Endothelial cell of umbilical vein (primary cell): ENCODE results near the gene NANOS2.

Experiments used
- EZH2 ChIP-seq: IDR thresholded peaks from 2 replicates; pipeline ENCODE4 v1.6.1; 2012; ENCODE audit warnings: borderline replicate concordance, low read depth, mild to moderate bottlenecking, moderate library complexity, low read length, inconsistent platforms; ENCODE audit not compliant: severe bottlenecking
- FOS ChIP-seq: IDR thresholded peaks from 2 replicates; pipeline ENCODE4 v1.6.1; 2011; ENCODE audit warnings: mild to moderate bottlenecking, low read length, moderate library complexity, borderline replicate concordance; ENCODE audit not compliant: insufficient read depth
- GATA2 ChIP-seq: IDR thresholded peaks from 2 replicates; pipeline ENCODE4 v1.7.0; 2011; ENCODE audit warnings: low read depth, mild to moderate bottlenecking, moderate library complexity, mixed read lengths, low read length; ENCODE audit not compliant: insufficient read length, insufficient read depth
- JUN ChIP-seq: IDR thresholded peaks from 2 replicates; pipeline ENCODE4 v1.6.1; 2011; ENCODE audit warnings: borderline replicate concordance, low read depth; ENCODE audit not compliant: insufficient read length, insufficient read depth
- MYC ChIP-seq: IDR thresholded peaks from one replicate; pipeline ENCODE4 v1.6.1; 2011; ENCODE audit warnings: mild to moderate bottlenecking, low read depth, low read length
- POLR2A ChIP-seq: IDR thresholded peaks from 2 replicates; pipeline ENCODE4 v1.6.1; 2012; ENCODE audit warnings: low read depth, mild to moderate bottlenecking, control low read depth, low read length
- POLR2AphosphoS5 ChIP-seq: IDR thresholded peaks from 2 replicates; pipeline ENCODE4 v1.6.1; 2012; ENCODE audit warnings: low read depth, mild to moderate bottlenecking, control low read depth, low read length, moderate library complexity; ENCODE audit not compliant: insufficient read depth
- TF ChIP-seq, protein P1 (sequence below): IDR thresholded peaks from 2 replicates; pipeline ENCODE4 v1.6.1; 2011; ENCODE audit not compliant: insufficient read depth, insufficient read length
- TF ChIP-seq, protein P2 (sequence below), 2 donors: IDR thresholded peaks; 1 replicate in 1 of 2; 2 replicates in 1 of 2; pipeline ENCODE4 v1.5.1; 2011; ENCODE audit warnings: low read length in 2 of 2, mild to moderate bottlenecking in 2 of 2, moderate library complexity in 2 of 2, control low read depth in 1 of 2, inconsistent platforms in 1 of 2, low read depth in 1 of 2; ENCODE audit not compliant: insufficient read depth in 1 of 2; ENCODE audit errors: extremely low read depth in 1 of 2

DNA sequence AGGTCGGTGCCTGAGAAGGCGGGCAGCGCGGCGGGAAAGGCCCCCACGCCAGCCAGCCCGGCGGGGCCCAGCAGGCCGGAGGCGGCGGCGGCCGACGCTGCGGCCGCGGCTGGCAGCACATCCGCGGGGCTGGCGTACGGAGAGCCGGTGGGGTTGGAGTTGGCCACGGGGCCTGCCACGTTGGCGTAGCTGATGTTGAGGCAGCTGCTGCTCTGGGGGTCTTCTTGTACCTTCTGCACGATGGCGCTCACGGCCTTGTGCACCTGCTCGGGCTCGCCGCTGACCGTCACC lies 25.9 kb upstream of the NANOS2 start:
- TF ChIP-seq, protein P1, sequence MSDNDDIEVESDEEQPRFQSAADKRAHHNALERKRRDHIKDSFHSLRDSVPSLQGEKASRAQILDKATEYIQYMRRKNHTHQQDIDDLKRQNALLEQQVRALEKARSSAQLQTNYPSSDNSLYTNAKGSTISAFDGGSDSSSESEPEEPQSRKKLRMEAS, result no peak
- TF ChIP-seq, protein P2, sequence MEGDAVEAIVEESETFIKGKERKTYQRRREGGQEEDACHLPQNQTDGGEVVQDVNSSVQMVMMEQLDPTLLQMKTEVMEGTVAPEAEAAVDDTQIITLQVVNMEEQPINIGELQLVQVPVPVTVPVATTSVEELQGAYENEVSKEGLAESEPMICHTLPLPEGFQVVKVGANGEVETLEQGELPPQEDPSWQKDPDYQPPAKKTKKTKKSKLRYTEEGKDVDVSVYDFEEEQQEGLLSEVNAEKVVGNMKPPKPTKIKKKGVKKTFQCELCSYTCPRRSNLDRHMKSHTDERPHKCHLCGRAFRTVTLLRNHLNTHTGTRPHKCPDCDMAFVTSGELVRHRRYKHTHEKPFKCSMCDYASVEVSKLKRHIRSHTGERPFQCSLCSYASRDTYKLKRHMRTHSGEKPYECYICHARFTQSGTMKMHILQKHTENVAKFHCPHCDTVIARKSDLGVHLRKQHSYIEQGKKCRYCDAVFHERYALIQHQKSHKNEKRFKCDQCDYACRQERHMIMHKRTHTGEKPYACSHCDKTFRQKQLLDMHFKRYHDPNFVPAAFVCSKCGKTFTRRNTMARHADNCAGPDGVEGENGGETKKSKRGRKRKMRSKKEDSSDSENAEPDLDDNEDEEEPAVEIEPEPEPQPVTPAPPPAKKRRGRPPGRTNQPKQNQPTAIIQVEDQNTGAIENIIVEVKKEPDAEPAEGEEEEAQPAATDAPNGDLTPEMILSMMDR (IDR thresholded peaks at IDR 0.05; ENCODE audit: extremely low read depth in 1 of 2, insufficient read depth in 1 of 2, low read depth in 1 of 2, low read length in 2 of 2), result no peak
- TF ChIP-seq POLR2A, result no peak
- TF ChIP-seq POLR2AphosphoS5, result no peak
- TF ChIP-seq GATA2, result no peak
- TF ChIP-seq EZH2, result no peak
- no peak for TF ChIP-seq MYC
- no peak for TF ChIP-seq FOS
- no peak for TF ChIP-seq JUN
